OCI-M2 (cell line): ENCODE measurements around the gene MELTF.
"Not testable (repeated sequence)": the region's sequence is repeated elsewhere in the genome, so short reads cannot be mapped to it uniquely, and the experiment has no call there.

ENCODE experiments used
- DNase-seq: peaks from one replicate; lab custom pipeline; 2025; ENCODE audit not compliant: unreplicated experiment; lab: John Stamatoyannopoulos, UW

Gene MELTF

DNA sequence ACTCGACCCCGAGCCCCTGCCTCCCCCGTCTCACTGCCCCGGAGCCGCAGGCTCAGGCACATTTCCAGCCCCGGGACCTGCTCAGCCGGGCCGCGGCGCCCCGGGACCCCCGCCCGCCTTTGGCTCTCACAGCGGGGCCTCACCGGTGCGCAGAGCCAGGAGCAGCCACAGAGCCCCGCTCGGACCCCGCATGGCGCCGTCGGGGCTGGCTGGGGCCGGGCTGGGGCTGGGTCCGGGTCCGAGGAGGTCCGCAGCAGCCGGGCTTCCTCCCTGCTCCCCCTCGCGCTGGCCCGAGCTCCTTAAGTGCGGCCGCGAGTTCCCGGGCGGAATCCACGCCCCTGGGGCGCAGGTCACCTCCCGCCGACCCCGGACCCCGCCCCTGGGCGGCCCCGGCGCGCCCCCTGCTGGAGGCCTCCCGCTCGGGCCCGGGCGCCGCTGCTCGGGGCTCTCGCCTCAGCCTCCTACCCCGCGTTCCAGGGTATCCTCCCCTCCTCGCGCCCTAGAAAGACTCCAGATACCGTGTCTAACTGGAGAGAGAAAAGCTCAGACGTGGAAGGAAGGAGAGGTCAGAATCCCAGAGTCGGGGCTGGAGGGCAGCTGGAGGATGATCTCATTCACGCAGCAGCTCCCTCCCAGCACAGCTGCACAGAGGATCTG, at the start of gene MELTF:
Gene MELTF (minus strand): TSS at position 307 of the 657 bp plus-strand sequence. CDS start 115 bp downstream, at position 192.
- no peak for DNase-seq

- DNase-seq: no peak
Observed at GRCh38 chr3:197076415-197076814, 46.8 kb upstream of the MELTF start.

- DNase-seq: no peak
Observed at GRCh38 chr3:197068077-197068476, 38.5 kb upstream of the MELTF start.

DNA sequence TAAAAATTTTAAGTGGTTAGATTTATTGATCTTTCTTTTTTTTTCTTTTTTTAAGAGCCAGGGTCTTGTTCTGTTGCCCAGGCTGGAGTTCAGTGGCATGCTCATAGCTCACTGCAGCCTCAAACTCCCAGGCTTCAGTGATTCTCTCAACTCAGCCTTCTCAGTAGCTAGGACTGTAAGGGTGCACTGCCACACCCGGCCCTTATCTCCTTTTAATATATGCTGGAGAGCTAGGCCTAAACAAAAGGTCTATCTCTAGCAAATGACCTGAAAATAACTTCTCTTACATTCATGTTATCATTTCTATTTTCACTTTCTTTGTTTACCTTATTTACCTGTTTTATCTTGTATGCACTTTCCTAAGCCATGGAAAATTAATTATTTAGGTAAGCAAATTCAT, 35.2 kb upstream of the MELTF start:
- DNase-seq: no peak

DNA sequence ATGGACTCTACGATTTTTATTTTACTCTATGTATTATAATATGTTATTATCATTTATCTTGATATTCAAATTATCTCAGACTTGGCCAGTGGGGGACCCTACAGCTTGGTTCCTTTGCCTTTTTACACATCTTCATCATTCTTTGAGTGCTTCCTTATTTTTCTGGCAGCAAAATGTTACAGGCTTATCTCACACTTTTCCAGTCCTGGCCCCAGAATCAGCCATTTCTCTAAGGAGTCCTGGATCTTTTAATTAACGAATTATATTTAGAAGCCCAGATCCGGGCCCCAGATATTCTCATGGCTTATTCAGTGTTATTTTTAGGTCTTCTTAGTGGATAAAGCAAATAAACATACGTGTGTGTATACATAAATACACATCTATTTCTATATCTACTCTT, 32.8 kb upstream of the MELTF start:
- no peak for DNase-seq

DNA sequence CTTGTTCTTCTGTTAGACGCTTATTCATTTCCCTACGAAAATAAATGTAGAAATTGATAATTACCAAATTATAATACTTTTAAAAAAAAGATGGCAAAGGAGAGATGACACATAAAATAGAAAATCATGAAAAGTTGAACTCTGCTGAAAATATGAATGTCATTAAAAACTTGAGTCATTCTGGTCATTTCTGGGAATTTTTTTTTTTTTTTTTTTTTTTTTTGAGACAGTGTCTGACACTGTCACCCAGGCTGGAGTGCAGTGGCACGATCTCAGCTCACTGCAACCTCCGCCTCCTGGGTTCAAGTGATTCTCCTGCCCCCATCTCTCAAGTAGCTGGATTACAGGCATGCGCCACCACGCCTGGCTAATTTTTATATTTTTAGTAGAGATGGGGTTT, 22.0 kb upstream of the MELTF start:
- not testable (repeated sequence) for DNase-seq

GRCh38 chr3:197050511-197050910, 20.9 kb upstream of the MELTF start:
- no peak for DNase-seq

GRCh38 chr3:197042539-197042938, 12.9 kb upstream of the MELTF start:
- DNase-seq: no peak

DNA sequence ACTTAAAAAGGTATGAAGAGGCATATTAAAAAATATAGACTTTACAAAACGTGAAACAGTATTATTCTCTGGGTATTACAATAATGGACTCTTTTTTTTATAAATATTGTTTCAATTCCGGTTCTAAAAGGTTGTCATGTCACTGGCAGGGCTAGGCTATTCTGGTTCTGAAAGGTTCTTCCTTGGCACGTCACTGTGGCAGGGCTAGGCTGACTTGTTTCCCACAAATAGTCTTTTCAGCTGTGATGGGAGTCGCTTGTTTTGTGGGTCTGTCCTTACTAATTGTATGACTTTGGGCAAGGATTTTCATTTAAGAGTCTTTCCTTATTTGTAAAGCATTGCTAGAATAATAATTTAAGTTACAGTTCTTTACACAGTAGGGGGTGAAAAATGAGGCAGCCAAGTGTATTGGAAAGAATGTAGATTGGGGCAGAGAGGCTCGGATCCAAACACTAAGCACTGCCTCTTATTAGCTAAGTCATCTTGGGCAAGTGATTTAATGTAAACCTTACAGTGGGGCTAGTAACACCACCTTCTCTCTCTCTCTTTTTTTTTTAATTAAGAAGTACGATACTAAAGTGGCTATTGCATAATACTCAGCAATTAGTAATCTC, 12.4 kb upstream of the MELTF start:
- no peak for DNase-seq

DNA sequence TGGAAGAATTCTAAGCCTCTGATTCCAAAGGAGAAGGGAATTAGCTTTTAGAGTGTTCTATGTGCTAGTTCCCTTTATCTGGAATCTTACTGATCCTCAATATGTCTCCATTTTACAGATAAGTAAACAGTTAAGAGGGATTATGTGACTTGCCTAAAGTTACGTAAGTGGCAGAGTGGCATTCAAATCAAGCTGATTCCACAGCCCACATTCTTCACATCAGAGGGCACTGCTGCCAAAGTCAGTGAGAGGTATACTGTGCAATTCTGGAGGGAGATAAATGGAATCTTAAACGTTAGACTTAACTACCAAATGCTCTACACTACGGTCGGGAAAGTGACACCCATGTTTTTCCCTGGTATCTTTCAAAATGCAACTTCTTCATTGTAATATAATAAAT, 11.0 kb upstream of the MELTF start:
- no peak for DNase-seq

GRCh38 chr3:197038679-197039462, 9.3 kb upstream of the MELTF start:
- no peak for DNase-seq

- DNase-seq: no peak
Observed at GRCh38 chr3:197035577-197035976, 6.0 kb upstream of the MELTF start.

DNA sequence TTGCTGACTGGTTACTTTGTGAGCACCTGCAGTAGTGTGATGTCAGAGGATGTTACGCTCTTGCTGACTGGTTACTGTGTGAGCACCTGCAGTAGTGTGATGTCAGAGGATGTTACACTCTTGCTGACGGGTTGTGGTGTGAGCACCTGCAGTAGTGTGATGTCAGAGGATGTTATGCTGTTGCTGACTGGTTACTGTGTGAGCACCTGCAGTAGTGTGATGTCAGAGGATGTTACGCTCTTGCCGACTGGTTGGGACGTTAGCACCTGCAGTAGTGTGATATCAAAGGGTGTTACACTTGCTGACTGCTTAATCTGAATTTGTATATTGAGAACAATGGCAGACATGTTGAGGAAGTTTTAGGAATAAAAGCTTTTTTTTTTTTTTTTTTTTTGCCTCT, 5.2 kb upstream of the MELTF start:
- not testable (repeated sequence) for DNase-seq

- DNase-seq: not testable (repeated sequence)
Observed at GRCh38 chr3:197033764-197034163, 4.1 kb upstream of the MELTF start.

- no peak for DNase-seq
Observed at GRCh38 chr3:197031315-197032285, 2.0 kb upstream of the MELTF start.

GRCh38 chr3:197030379-197031314, 1.0 kb upstream of the MELTF start:
- no peak for DNase-seq

DNA sequence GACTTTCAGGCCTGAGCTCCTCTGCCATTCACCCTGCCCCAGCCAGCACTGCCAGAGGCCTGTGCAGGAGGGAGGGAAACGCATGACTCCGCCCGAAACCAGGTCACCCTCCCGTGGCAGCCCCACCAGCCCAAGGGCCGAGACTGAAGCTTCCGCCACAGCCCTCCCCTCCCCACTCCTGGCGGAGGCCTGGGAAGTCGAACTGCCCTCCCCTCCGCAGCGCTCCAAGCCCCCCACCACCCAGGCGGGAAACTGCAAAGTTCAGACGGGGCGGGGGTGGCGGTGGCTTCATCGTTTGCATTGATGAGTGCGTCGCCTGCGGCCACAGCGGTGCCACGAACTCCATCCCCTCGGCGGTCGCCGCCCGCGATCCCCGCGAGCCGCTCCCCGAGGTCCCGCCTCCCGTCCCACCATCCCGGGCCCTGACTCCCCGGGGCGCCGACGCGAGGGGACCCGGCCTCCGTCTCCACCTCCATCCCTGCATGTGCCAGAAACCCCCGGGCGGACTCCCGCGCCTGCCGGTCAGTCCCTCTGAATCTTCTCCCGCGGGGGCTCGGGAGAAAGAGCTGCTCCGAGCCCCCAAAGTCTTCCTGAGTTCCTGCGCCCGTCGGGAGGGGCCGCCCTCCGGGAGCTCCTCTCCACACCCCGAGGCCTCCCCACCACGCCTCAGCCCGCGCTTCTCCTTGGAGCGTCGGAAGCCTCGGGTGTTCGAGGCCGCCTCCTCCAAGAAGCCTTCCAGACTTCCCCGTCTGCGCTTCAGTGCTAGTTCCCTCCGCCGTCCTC, 698 bp downstream of the MELTF start:
- no peak for DNase-seq

- DNase-seq: no peak
Observed at GRCh38 chr3:197027896-197028727, 1.5 kb downstream of the MELTF start.
